ENCODE measurements around the gene SEL1L3. TPM values are rescaled to one million over a fixed set of nuclear protein-coding genes. Genes with fewer than 3 reads are reported as not detected.

Gene SEL1L3
- total and polyA plus RNA-seq, 8 donors: 4.1 to 173 (median 53.6) TPM

GRCh38 chr4:25835384-25835783 is 27.4 kb downstream of the SEL1L3 start:
- Histone ChIP-seq H3K27ac (peak overlapping the region in 4 of 5 donors; percentile 43 to 80 (median 74)), H3K4me3 (no peak overlapping the region), H3K27me3 (no peaks in the 10 kb centered on the region), H3K36me3 (peaks cover 0 to 14% (median 6%) of the 10 kb centered on the region in 4 donors), H3K9me3 (no peaks in the 10 kb centered on the region), H3K4me1 (peaks cover 8 to 33% (median 23%) of the 10 kb centered on the region in 4 donors)
- WGBS, 5 donors: 35 to 64% (median 56%) methylated on average over 1 of the region's 1 CpG
- intact Hi-C loops (cut with DNase I; ENCODE audit: low total_unique reads): no loop called here
- TF ChIP-seq POLR2AphosphoS5 (IDR thresholded peaks at IDR 0.05): no peak
- TF ChIP-seq EP300 (IDR thresholded peaks at IDR 0.05): no peak
- no peak for TF ChIP-seq POLR2A (IDR thresholded peaks at IDR 0.05)
- TF ChIP-seq CTCF (IDR thresholded peaks at IDR 0.05): no peak
- no peak for DNase-seq

- H3K36me3 ChIP-seq: peaks cover 0 to 19% (median 13%) of the 10 kb centered on the region in 4 donors
- WGBS, 5 donors: 29 to 52% (median 44%) methylated on average over 5 of the region's 5 CpGs
- no peak for TF ChIP-seq EP300 (IDR thresholded peaks at IDR 0.05)
- TF ChIP-seq POLR2AphosphoS5 (IDR thresholded peaks at IDR 0.05): peak in 2 of 3 donors; percentile 67 to 74
- DNase-seq: peak in 1 of 2 donors; percentile 60
- peak overlapping the region; percentile 59 to 86 (median 78) for H3K27ac ChIP-seq
- H3K4me3 ChIP-seq: no peak overlapping the region
- no peaks in the 10 kb centered on the region for H3K9me3 ChIP-seq
- intact Hi-C loops (cut with DNase I; ENCODE audit: low total_unique reads): no loop called here
- peaks cover 8 to 33% (median 23%) of the 10 kb centered on the region in 4 donors for H3K4me1 ChIP-seq
- no peaks in the 10 kb centered on the region for H3K27me3 ChIP-seq
Measured at GRCh38 chr4:25834411-25835107, 28.2 kb downstream of the SEL1L3 start.

GRCh38 chr4:25830548-25830947 is 32.2 kb downstream of the SEL1L3 start:
- H3K4me3 ChIP-seq: no peak overlapping the region

GRCh38 chr4:25827897-25828296 is 34.9 kb downstream of the SEL1L3 start:
- no peaks in the 10 kb centered on the region for H3K9me3 ChIP-seq
- H3K4me3 ChIP-seq: no peak overlapping the region
- 92 to 97% (median 95%) methylated on average over 4 of the region's 4 CpGs for WGBS, 5 donors
- no peak for DNase-seq
- intact Hi-C loops (cut with DNase I; ENCODE audit: low total_unique reads): no loop called here
- no peak overlapping the region for H3K27ac ChIP-seq
- peaks cover 0 to 17% (median 10%) of the 10 kb centered on the region in 4 donors for H3K4me1 ChIP-seq
- peaks cover 4 to 32% (median 18%) of the 10 kb centered on the region in 4 donors for H3K36me3 ChIP-seq
- H3K27me3 ChIP-seq: no peaks in the 10 kb centered on the region
- TF ChIP-seq EP300 (IDR thresholded peaks at IDR 0.05) (no peak), POLR2AphosphoS5 (IDR thresholded peaks at IDR 0.05) (no peak), CTCF (IDR thresholded peaks at IDR 0.05) (no peak), POLR2A (IDR thresholded peaks at IDR 0.05) (no peak)

More at GRCh38 chr4:25830548-25830947, 32.2 kb downstream of the SEL1L3 start:
- no peak overlapping the region for H3K27ac ChIP-seq
- DNase-seq: no peak
- WGBS, 5 donors: 92 to 98% (median 93%) methylated on average over 5 of the region's 5 CpGs
- TF ChIP-seq POLR2A (IDR thresholded peaks at IDR 0.05): no peak
- TF ChIP-seq EP300 (IDR thresholded peaks at IDR 0.05): no peak
- no peak for TF ChIP-seq POLR2AphosphoS5 (IDR thresholded peaks at IDR 0.05)
- no peak for TF ChIP-seq CTCF (IDR thresholded peaks at IDR 0.05)
- peaks cover 8 to 39% (median 23%) of the 10 kb centered on the region in 4 donors for H3K4me1 ChIP-seq
- peaks cover 4 to 32% (median 18%) of the 10 kb centered on the region in 4 donors for H3K36me3 ChIP-seq
- H3K9me3 ChIP-seq: no peaks in the 10 kb centered on the region
- intact Hi-C loops (cut with DNase I; ENCODE audit: low total_unique reads): no loop called here
- no peaks in the 10 kb centered on the region for H3K27me3 ChIP-seq

GRCh38 chr4:25827373-25827772 is 35.4 kb downstream of the SEL1L3 start:
- no peak overlapping the region for H3K27ac ChIP-seq
- intact Hi-C loops (cut with DNase I; ENCODE audit: low total_unique reads): no loop called here
- no peak for DNase-seq
- H3K4me1 ChIP-seq: peaks cover 0 to 12% (median 5%) of the 10 kb centered on the region in 4 donors
- H3K27me3 ChIP-seq: no peaks in the 10 kb centered on the region
- H3K4me3 ChIP-seq: no peak overlapping the region
- no peaks in the 10 kb centered on the region for H3K9me3 ChIP-seq
- peaks cover 4 to 32% (median 20%) of the 10 kb centered on the region in 4 donors for H3K36me3 ChIP-seq
- no peak for TF ChIP-seq POLR2A (IDR thresholded peaks at IDR 0.05)
- no peak for TF ChIP-seq POLR2AphosphoS5 (IDR thresholded peaks at IDR 0.05)
- TF ChIP-seq CTCF (IDR thresholded peaks at IDR 0.05): no peak
- TF ChIP-seq EP300 (IDR thresholded peaks at IDR 0.05): no peak
- WGBS, 5 donors: 44 to 64% (median 51%) methylated on average over 4 of the region's 4 CpGs

Data from stomach (tissue), 9 donors.